CD4-positive, alpha-beta T cell (primary cell): ENCODE results near the gene DHRS3. TPM values are rescaled to one million over a fixed set of nuclear protein-coding genes. Genes with fewer than 3 reads are reported as not detected.

ENCODE experiments used
- ATAC-seq: fragments of 200-7000 bp; cut with Tn5 transposase; one replicate; pipeline ENCODE4 v1.10.0; 2022; ENCODE audit warnings: mild to moderate bottlenecking; ENCODE audit not compliant: poor library complexity
- CTCF ChIA-PET: fragments of 350-600 bp; sonication (Branson Sonifier 250); formaldehyde crosslinking; loops from one replicate; lab custom pipeline; 2021; ENCODE audit warnings: antibody characterized with exemption, inconsistent platforms; lab: Charles Lee
- POLR2A ChIA-PET: fragments of 350-600 bp; sonication (Branson Sonifier 250); formaldehyde crosslinking; loops from one replicate; lab custom pipeline; 2021; ENCODE audit warnings: antibody characterized with exemption, inconsistent platforms; lab: Charles Lee
- DNase-seq, 14 experiments: peaks; one replicate each; pipeline ENCODE4 v3.0.0-alpha.2; 2013 to 2020; ENCODE audit warnings: mixed read lengths in 2 of 14
- H3K27ac ChIP-seq, 2 donors: one replicate each; pipeline versions ENCODE4 v1.5.1 to v1.7.0; 2013; ENCODE audit warnings: low read length in 2 of 2, low read depth in 1 of 2, mild to moderate bottlenecking in 1 of 2
- H3K27me3 ChIP-seq, 2 experiments: 1 replicate in 1 of 2; 2 replicates in 1 of 2; pipeline versions ENCODE4 v1.6.1 to v1.7.0; 2013; ENCODE audit warnings: low read length in 2 of 2, control low read depth in 1 of 2, mild to moderate bottlenecking in 1 of 2, moderate library complexity in 1 of 2; ENCODE audit not compliant: insufficient read depth in 2 of 2, control insufficient read depth in 1 of 2
- H3K36me3 ChIP-seq: one replicate; pipeline ENCODE4 v1.6.1; 2013; ENCODE audit warnings: low read length, control low read depth; ENCODE audit not compliant: insufficient read depth
- H3K4me1 ChIP-seq: one replicate; pipeline ENCODE4 v1.6.1; 2013; ENCODE audit warnings: low read length, control low read depth; ENCODE audit not compliant: insufficient read depth
- H3K4me3 ChIP-seq: one replicate; pipeline ENCODE4 v1.5.1; 2013; ENCODE audit warnings: mild to moderate bottlenecking, low read length, moderate library complexity
- H3K9me3 ChIP-seq, 2 experiments: 1 replicate in 1 of 2; 2 replicates in 1 of 2; pipeline versions ENCODE4 v1.6.1 to v1.7.0; 2013; ENCODE audit warnings: low read length in 2 of 2, mild to moderate bottlenecking in 2 of 2, control low read depth in 1 of 2, moderate library complexity in 1 of 2; ENCODE audit not compliant: control insufficient read depth in 1 of 2, insufficient read depth in 1 of 2
- H3K27ac Mint-ChIP-seq: one replicate; pipeline ENCODE4 v1.8.0; 2020; ENCODE audit warnings: mixed read lengths
- H3K27me3 Mint-ChIP-seq: one replicate; pipeline ENCODE4 v1.8.0; 2021; ENCODE audit warnings: mixed read lengths
- H3K36me3 Mint-ChIP-seq: one replicate; pipeline ENCODE4 v1.8.0; 2021; ENCODE audit warnings: low read depth, mixed read lengths
- H3K4me1 Mint-ChIP-seq: one replicate; pipeline ENCODE4 v1.8.0; 2021; ENCODE audit warnings: low read depth, mixed read lengths
- H3K4me3 Mint-ChIP-seq: one replicate; pipeline ENCODE4 v1.8.0; 2020; ENCODE audit warnings: mild to moderate bottlenecking, mixed read lengths
- H3K9me3 Mint-ChIP-seq: one replicate; pipeline ENCODE4 v1.8.0; 2020; ENCODE audit warnings: mixed read lengths
- intact Hi-C, 2 experiments: fragments of 100-400 bp; cut with DNase I in 1 of 2; cut with micrococcal nuclease in 1 of 2; formaldehyde crosslinking; loops; one replicate each; pipeline versions ENCODE4 v1.15.1 to v1.9.0; 2023 to 2025; cut with DNase I, micrococcal nuclease
- polyA plus RNA-seq, 2 donors: library from polyadenylated mRNA; unstranded; fragments of 120-200 nt; gene quantifications; one replicate each; pipeline ENCODE4 v1.2.1, GENCODE V29; 2013
- total RNA-seq, 174 experiments: library from RNA in 2 of 174; stranded (reverse) in 2 of 174; gene quantifications; one replicate each; pipeline ENCODE4 v1.2.3 and lab custom pipeline; 2021 to 2026
- TF ChIP-seq, protein P1 (sequence below): fragments of 200-600 bp; IDR thresholded peaks from one replicate; pipeline ENCODE4 v1.8.0; 2022; ENCODE audit warnings: antibody characterized with exemption, mild to moderate bottlenecking

DHRS3 gene
- total RNA-seq: 100 to 1,000 TPM; 102 to 108 TPM
- 21.2 TPM for polyA plus RNA-seq (2013, experiment 1 of 2)
- 30.8 TPM for polyA plus RNA-seq (2013, experiment 2 of 2)
- 16.7 to 243 (median 75.7) reads per million in 172 experiments for total RNA-seq (lab: John Stamatoyannopoulos, UW)

GRCh38 chr1:12617901-12618660, at the start of gene DHRS3:
Gene DHRS3, minus strand, starts transcription at chr1:12618210. Its CDS starts 862 bp downstream, at chr1:12617348.
- Histone ChIP-seq H3K9me3 (no peaks in the 10 kb centered on the region), H3K27me3 (no peaks in the 10 kb centered on the region), H3K4me3 (peak within 1 kb of the TSS; percentile 79), H3K4me1 (peaks cover 73% of the 10 kb centered on the region), H3K27ac (peak within 1 kb of the TSS; percentile 49 to 84), H3K36me3 (no peaks in the 10 kb centered on the region)
- peaks cover 61% of the 10 kb centered on the region for H3K4me1 Mint-ChIP-seq
- peak within 1 kb of the TSS; percentile 88 for H3K27ac Mint-ChIP-seq
- DNase-seq (peak in 13 of 14 experiments; percentile 48 to 87 (median 64)), ATAC-seq (peak; percentile 52)
- CTCF ChIA-PET: interaction anchor here (0.7 to 7.0 kb wide), 9 partner anchors 14 to 303 kb away, joined by 3 to 78 read pairs (median 7); no protein-coding TSS in a partner anchor
- intact Hi-C loops: loop anchor here (1.0 to 10.0 kb wide), 8 partner anchors 106 to 501 kb away; no protein-coding TSS in a partner anchor
- peaks cover 42% of the 10 kb centered on the region for H3K36me3 Mint-ChIP-seq
- H3K27me3 Mint-ChIP-seq: no peaks in the 10 kb centered on the region
- H3K9me3 Mint-ChIP-seq: no peaks in the 10 kb centered on the region
- POLR2A ChIA-PET: interaction anchor here (0.6 to 6.4 kb wide), 29 partner anchors 12 to 443 kb away, joined by 3 to 161 read pairs (median 3); no protein-coding TSS in a partner anchor
- TF ChIP-seq, protein P1, sequence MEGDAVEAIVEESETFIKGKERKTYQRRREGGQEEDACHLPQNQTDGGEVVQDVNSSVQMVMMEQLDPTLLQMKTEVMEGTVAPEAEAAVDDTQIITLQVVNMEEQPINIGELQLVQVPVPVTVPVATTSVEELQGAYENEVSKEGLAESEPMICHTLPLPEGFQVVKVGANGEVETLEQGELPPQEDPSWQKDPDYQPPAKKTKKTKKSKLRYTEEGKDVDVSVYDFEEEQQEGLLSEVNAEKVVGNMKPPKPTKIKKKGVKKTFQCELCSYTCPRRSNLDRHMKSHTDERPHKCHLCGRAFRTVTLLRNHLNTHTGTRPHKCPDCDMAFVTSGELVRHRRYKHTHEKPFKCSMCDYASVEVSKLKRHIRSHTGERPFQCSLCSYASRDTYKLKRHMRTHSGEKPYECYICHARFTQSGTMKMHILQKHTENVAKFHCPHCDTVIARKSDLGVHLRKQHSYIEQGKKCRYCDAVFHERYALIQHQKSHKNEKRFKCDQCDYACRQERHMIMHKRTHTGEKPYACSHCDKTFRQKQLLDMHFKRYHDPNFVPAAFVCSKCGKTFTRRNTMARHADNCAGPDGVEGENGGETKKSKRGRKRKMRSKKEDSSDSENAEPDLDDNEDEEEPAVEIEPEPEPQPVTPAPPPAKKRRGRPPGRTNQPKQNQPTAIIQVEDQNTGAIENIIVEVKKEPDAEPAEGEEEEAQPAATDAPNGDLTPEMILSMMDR: no peak
- peak within 1 kb of the TSS; percentile 99 for H3K4me3 Mint-ChIP-seq

GRCh38 chr1:12666141-12666735, 48.2 kb upstream of the DHRS3 start:
- no peak overlapping the region for H3K4me3 Mint-ChIP-seq
- Histone ChIP-seq H3K4me1 (no peaks in the 10 kb centered on the region), H3K27me3 (peaks cover 0 to 3% of the 10 kb centered on the region in 2 experiments), H3K4me3 (no peak overlapping the region), H3K9me3 (no peaks in the 10 kb centered on the region), H3K27ac (no peak overlapping the region), H3K36me3 (no peaks in the 10 kb centered on the region)
- ATAC-seq (no peak), DNase-seq (no peak)
- no peak overlapping the region for H3K27ac Mint-ChIP-seq
- no peaks in the 10 kb centered on the region for H3K4me1 Mint-ChIP-seq
- peaks cover 2% of the 10 kb centered on the region for H3K9me3 Mint-ChIP-seq
- CTCF ChIA-PET: no interaction called here
- POLR2A ChIA-PET: no interaction called here
- H3K27me3 Mint-ChIP-seq: peaks cover 4% of the 10 kb centered on the region
- TF ChIP-seq, protein P1: no peak
- intact Hi-C loops: no loop called here
- H3K36me3 Mint-ChIP-seq: no peaks in the 10 kb centered on the region

DNA sequence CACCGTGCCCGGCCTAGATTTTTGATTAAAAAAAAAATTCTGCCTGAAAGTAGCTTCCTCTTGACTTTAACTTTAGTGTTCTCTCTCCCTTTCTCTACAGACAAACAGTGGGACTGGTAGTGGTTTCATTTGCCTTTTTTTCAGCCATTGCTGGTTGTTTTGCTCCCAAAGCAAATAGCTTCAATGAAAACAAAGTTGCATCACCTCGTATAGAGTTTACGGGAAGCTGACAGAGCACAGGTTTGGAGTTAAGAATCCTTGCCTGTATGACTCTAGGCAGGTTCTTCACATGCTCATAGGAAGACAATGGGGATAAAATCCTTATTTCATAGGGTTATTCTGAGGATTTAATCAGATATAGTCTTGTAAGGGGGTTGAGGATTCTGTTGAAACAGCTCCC, 47.5 kb upstream of the DHRS3 start:
- Mint-ChIP-seq H3K27me3 (peaks cover 4% of the 10 kb centered on the region), H3K4me1 (no peaks in the 10 kb centered on the region), H3K4me3 (no peak overlapping the region), H3K9me3 (peaks cover 2% of the 10 kb centered on the region), H3K27ac (no peak overlapping the region), H3K36me3 (no peaks in the 10 kb centered on the region)
- TF ChIP-seq, protein P1: no peak
- Histone ChIP-seq H3K27ac (no peak overlapping the region), H3K27me3 (peaks cover 0 to 3% of the 10 kb centered on the region in 2 experiments), H3K4me1 (no peaks in the 10 kb centered on the region), H3K4me3 (no peak overlapping the region), H3K36me3 (no peaks in the 10 kb centered on the region), H3K9me3 (no peaks in the 10 kb centered on the region)
- POLR2A ChIA-PET: no interaction called here
- no peak for DNase-seq
- CTCF ChIA-PET: no interaction called here
- intact Hi-C loops: no loop called here
- ATAC-seq: no peak
